Right lobe of liver (tissue), 6 donors: ENCODE measurements around the gene KDM4B. TPM values are rescaled to one million over a fixed set of nuclear protein-coding genes. Genes with fewer than 3 reads are reported as not detected.

Experiments
- ATAC-seq, 4 donors: fragments of 200-7000 bp; cut with Tn5 transposase; one replicate each; pipeline ENCODE4 v1.9.1; 2020; ENCODE audit warnings: mild to moderate bottlenecking in 4 of 4, moderate library complexity in 4 of 4
- DNase-seq, 3 donors: peaks; one replicate each; pipeline ENCODE4 v3.0.0-alpha.2; 2020
- H3K27ac ChIP-seq, 3 donors: fragments of 200-600 bp; one replicate each; pipeline ENCODE4 v1.8.0; 2022
- H3K27me3 ChIP-seq, 2 donors: fragments of 200-600 bp; one replicate each; pipeline ENCODE4 v1.8.0; 2022
- H3K36me3 ChIP-seq, 4 donors: fragments of 200-600 bp; sonication (generic) in 1 of 4; one replicate each; pipeline versions ENCODE4 v1.5.1 to v1.8.0; 2017 to 2022; ENCODE audit warnings: control low read depth in 1 of 4
- H3K4me1 ChIP-seq, 4 donors: fragments of 200-600 bp; sonication (generic) in 1 of 4; one replicate each; pipeline versions ENCODE4 v1.5.1 to v1.8.0; 2017 to 2022; ENCODE audit warnings: control low read depth in 1 of 4
- H3K4me3 ChIP-seq, 3 donors: fragments of 200-600 bp; one replicate each; pipeline ENCODE4 v1.8.0; 2022
- H3K9me3 ChIP-seq, 4 donors: fragments of 200-600 bp; sonication (generic) in 1 of 4; one replicate each; pipeline versions ENCODE4 v1.5.1 to v1.8.0; 2017 to 2022; ENCODE audit warnings: control low read depth in 1 of 4
- POLR2A ChIP-seq: fragments of 450-650 bp; IDR thresholded peaks from one replicate; pipeline ENCODE4 v1.6.1; 2017; ENCODE audit warnings: antibody characterized with exemption, mild to moderate bottlenecking
- WGBS: methylation state at CpG from one replicate; pipeline ENCODE4 v1.1.6; 2018; ENCODE audit warnings: low coverage, low lambda C conversion rate; ENCODE audit not compliant: insufficient coverage; ENCODE audit errors: missing lambda C conversion rate; 5-methylcytosine and 5-hydroxymethylcytosine counted together
- intact Hi-C, 2 donors: fragments of 100-400 bp; cut with DNase I; formaldehyde crosslinking; loops; one replicate each; pipeline versions ENCODE4 v1.11.2 to v1.14.1; 2022
- total RNA-seq, 6 experiments: library from RNA; depleted of rRNA in 2 of 6; stranded (reverse); fragments of >200 nt in 2 of 6; fragmentation: NEBNext Ultra II Directional in 3 of 6; extraction: Animal tissue kit (Norgen Biotek cat#: 25700) in 3 of 6; gene quantifications; one replicate each; pipeline versions ENCODE4 v1.1.0 to v1.2.4, GENCODE V29; 2016 to 2023
- TF ChIP-seq, protein P1 (sequence below), 4 donors: fragments of 200-600 bp in 3 of 4; fragments of 450-650 bp in 1 of 4; IDR thresholded peaks; one replicate each; pipeline versions ENCODE4 v1.5.1 to v1.8.0; 2016 to 2022; ENCODE audit warnings: antibody characterized with exemption in 4 of 4, mild to moderate bottlenecking in 2 of 4
- donor health status: DM: no; HTN: yes; CAD: no.
- donor health status: DM: no; HTN: no; CAD: no.
- donor health status: DM: no; HTN: no; CAD: no.
- donor health status: DM: no; HTN: yes; CAD: no.
- donor health status: DM: no; HTN: yes; CAD: no.

Gene KDM4B
- total RNA-seq, 6 experiments from 2014 or later, result 14.2 to 36.9 (median 29.1) TPM

DNA sequence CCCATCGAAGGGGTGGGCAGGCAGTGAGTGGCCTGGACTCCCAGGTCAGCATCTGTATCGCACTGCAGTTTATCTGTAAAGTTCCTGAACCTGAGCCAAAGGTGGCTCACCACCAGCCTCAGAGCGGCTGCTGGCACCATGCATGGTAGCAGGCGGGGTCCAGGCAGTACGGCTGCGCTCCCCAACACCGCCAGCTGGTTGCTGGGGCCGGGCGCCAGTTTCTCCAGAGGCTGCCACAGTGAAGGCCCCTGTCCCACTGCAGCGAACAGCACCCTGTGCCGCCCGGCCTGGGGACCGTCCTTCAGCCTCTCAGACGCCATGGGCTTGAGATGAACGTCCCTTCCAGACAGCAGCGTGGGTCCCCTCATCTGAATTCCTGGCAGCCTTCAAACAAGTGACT lies 109.8 kb downstream of the KDM4B start:
- Histone ChIP-seq H3K27me3 (no peaks in the 10 kb centered on the region), H3K36me3 (peaks cover 0 to 70% (median 4%) of the 10 kb centered on the region in 4 donors), H3K9me3 (no peaks in the 10 kb centered on the region), H3K27ac (no peak overlapping the region), H3K4me3 (no peak overlapping the region), H3K4me1 (no peaks in the 10 kb centered on the region)
- no peak for DNase-seq
- ATAC-seq, result peak in 2 of 4 donors; percentile 8 to 31
- TF ChIP-seq POLR2A, result no peak
- TF ChIP-seq, protein P1, sequence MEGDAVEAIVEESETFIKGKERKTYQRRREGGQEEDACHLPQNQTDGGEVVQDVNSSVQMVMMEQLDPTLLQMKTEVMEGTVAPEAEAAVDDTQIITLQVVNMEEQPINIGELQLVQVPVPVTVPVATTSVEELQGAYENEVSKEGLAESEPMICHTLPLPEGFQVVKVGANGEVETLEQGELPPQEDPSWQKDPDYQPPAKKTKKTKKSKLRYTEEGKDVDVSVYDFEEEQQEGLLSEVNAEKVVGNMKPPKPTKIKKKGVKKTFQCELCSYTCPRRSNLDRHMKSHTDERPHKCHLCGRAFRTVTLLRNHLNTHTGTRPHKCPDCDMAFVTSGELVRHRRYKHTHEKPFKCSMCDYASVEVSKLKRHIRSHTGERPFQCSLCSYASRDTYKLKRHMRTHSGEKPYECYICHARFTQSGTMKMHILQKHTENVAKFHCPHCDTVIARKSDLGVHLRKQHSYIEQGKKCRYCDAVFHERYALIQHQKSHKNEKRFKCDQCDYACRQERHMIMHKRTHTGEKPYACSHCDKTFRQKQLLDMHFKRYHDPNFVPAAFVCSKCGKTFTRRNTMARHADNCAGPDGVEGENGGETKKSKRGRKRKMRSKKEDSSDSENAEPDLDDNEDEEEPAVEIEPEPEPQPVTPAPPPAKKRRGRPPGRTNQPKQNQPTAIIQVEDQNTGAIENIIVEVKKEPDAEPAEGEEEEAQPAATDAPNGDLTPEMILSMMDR (IDR thresholded peaks at IDR 0.05), result no peak
- intact Hi-C loops, result no loop called here
- WGBS, result 79% methylated on average over 4 of the region's 16 CpGs

DNA sequence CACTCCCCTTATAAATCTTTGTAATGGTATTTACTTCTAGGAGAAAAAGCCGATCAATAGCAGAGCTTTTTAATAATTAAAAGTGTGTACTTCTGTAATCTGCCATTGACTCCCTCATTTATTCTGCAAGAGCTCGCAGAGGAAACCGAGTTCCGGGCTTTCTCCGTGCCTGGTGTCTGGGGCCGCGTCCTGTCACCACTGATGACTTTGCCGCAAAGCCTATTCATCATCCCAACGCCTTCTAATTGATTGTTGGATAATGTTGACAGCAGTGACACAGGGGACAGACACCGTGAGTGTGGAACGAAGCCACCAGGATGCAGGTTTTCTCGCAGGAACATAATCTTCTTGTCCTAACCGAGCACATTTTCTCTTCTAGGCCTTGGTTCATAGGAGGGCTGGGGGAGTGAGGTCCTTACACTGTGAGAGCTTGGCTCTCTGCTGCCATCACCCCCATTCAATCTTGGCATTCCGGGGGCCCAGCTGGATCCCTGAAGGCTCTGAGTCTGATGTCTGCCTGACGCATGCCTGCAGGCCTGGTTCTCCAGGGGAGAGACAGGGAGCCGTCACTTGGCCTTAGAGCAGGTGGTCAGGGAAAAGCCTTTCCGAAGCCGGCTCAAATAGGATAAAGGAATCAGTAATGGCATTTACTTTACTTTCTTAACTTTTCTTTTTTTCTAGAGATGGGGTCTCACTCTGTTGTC lies 110.3 kb downstream of the KDM4B start:
- no peak overlapping the region for H3K4me3 ChIP-seq
- 84% methylated on average over 16 of the region's 18 CpGs for WGBS
- intact Hi-C loops, result no loop called here
- H3K36me3 ChIP-seq, result peaks cover 0 to 70% (median 4%) of the 10 kb centered on the region in 4 donors
- DNase-seq (no peak), ATAC-seq (no peak)
- H3K27me3 ChIP-seq, result no peaks in the 10 kb centered on the region
- no peak for TF ChIP-seq POLR2A
- TF ChIP-seq, protein P1 (IDR thresholded peaks at IDR 0.05), result no peak
- no peaks in the 10 kb centered on the region for H3K4me1 ChIP-seq
- no peaks in the 10 kb centered on the region for H3K9me3 ChIP-seq
- no peak overlapping the region for H3K27ac ChIP-seq

DNA sequence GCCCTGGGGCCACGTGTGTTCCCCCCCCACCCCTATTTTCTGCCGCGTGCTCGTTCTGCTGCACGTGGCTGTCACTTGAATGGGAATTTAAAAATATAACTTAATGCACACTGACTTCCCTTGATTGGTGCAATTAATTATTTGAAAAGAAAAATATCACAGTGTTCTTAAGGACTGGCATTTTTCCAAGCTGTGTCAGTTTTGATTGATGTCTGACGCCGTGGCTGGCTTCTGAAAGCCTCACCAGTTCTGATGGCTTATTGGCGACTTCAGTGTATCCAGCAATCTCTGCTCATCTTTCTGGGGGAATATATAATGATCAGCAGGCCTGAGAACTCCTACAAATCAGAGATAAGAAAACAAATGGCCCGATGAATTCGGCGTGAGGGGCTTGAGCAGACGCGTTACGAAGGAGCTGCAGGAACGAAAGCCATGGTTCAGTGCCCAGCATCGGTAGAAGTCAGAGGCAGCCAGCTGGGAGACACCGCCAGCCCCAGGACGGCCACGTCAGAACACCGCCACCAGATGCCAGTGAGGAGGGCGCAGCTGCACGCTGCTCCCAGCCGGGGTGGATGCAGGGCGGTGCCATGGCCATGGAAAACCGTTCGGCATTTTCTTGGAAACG lies 111.2 kb downstream of the KDM4B start:
- Histone ChIP-seq H3K27me3 (no peaks in the 10 kb centered on the region), H3K27ac (no peak overlapping the region), H3K9me3 (no peaks in the 10 kb centered on the region), H3K36me3 (peaks cover 0 to 73% (median 4%) of the 10 kb centered on the region in 4 donors), H3K4me1 (no peaks in the 10 kb centered on the region), H3K4me3 (no peak overlapping the region)
- DNase-seq, result no peak
- TF ChIP-seq POLR2A, result no peak
- TF ChIP-seq, protein P1 (IDR thresholded peaks at IDR 0.05), result no peak
- ATAC-seq, result no peak
- intact Hi-C loops, result no loop called here
- WGBS, result 91% methylated on average over 16 of the region's 27 CpGs

DNA sequence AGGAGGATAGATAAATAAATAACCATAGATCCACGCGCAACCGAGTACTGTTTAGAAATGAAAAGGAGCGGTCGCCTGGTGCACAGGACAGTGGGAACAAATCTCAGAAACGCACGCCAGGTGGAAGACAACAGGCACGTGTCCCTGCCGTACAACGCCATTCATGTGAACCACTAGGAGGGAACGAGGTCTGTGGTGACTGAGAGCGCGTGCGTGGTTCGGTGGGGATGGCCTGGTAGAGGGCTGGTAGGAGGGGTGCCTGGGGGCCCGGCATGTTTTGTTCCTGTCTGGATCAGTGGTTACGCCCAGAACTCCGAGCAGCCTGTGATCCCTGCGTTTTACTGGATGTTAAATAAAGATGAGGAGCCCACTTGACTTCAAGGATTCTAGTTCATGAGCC lies 111.9 kb downstream of the KDM4B start:
- Histone ChIP-seq H3K36me3 (peaks cover 0 to 72% (median 2%) of the 10 kb centered on the region in 4 donors), H3K4me3 (no peak overlapping the region), H3K9me3 (no peaks in the 10 kb centered on the region), H3K4me1 (no peaks in the 10 kb centered on the region), H3K27ac (no peak overlapping the region), H3K27me3 (no peaks in the 10 kb centered on the region)
- ATAC-seq (no peak), DNase-seq (no peak)
- TF ChIP-seq, protein P1 (IDR thresholded peaks at IDR 0.05), result no peak
- TF ChIP-seq POLR2A, result no peak
- WGBS, result 90% methylated on average over 6 of the region's 19 CpGs
- intact Hi-C loops, result no loop called here
